GM21515 (cell line): ENCODE results near the gene ARHGAP8.

Experiments
- ATAC-seq: cut with Tn5 transposase; IDR thresholded peaks from one replicate; pipeline ENCODE4 v1.9.1; 2021; ENCODE audit not compliant: unreplicated experiment

Gene ARHGAP8

GRCh38 chr22:44825310-44826150 is 73.2 kb downstream of the ARHGAP8 start:
- ATAC-seq: no peak

- ATAC-seq: no peak
Observed at GRCh38 chr22:44827666-44828190, 75.4 kb downstream of the ARHGAP8 start.

GRCh38 chr22:44828193-44828592 is 75.8 kb downstream of the ARHGAP8 start:
- no peak for ATAC-seq

GRCh38 chr22:44831885-44832284 is 79.5 kb downstream of the ARHGAP8 start:
- no peak for ATAC-seq

- no peak for ATAC-seq
Observed at GRCh38 chr22:44834065-44834464, 81.7 kb downstream of the ARHGAP8 start.

- ATAC-seq: no peak
Observed at GRCh38 chr22:44837481-44837880, 85.1 kb downstream of the ARHGAP8 start.

- ATAC-seq: no peak
Observed at GRCh38 chr22:44838316-44839016, 86.1 kb downstream of the ARHGAP8 start.

- no peak for ATAC-seq
Observed at GRCh38 chr22:44839061-44839460, 86.7 kb downstream of the ARHGAP8 start.

GRCh38 chr22:44839721-44840120 is 87.3 kb downstream of the ARHGAP8 start:
- ATAC-seq: no peak

- ATAC-seq: no peak
Observed at GRCh38 chr22:44840611-44841322, 88.4 kb downstream of the ARHGAP8 start.

GRCh38 chr22:44842417-44842816 is 90.0 kb downstream of the ARHGAP8 start:
- no peak for ATAC-seq

- ATAC-seq: no peak
Observed at GRCh38 chr22:44845191-44845590, 92.8 kb downstream of the ARHGAP8 start.

- no peak for ATAC-seq
Observed at GRCh38 chr22:44845796-44846720, 93.7 kb downstream of the ARHGAP8 start.

GRCh38 chr22:44846726-44847275 is 94.4 kb downstream of the ARHGAP8 start:
- no peak for ATAC-seq

GRCh38 chr22:44847380-44847779 is 95.0 kb downstream of the ARHGAP8 start:
- ATAC-seq: no peak

- no peak for ATAC-seq
Observed at GRCh38 chr22:44847892-44848291, 95.5 kb downstream of the ARHGAP8 start.

GRCh38 chr22:44848296-44848741 is 95.9 kb downstream of the ARHGAP8 start:
- no peak for ATAC-seq

- no peak for ATAC-seq
Observed at GRCh38 chr22:44848791-44849420, 96.5 kb downstream of the ARHGAP8 start.

GRCh38 chr22:44850946-44851345 is 98.6 kb downstream of the ARHGAP8 start:
- ATAC-seq: no peak
